SK-N-SH treated with all-trans-retinoic acid at 6 μM for 48 hours (cell line): ENCODE data around the gene GTF2F2.

Experiments
- BACH2 ChIP-seq: fragments of 250-450 bp; sonication (Bioruptor Pico); IDR thresholded peaks from 2 replicates; pipeline ENCODE4 v1.9.0; 2021; ENCODE audit warnings: mild to moderate bottlenecking, borderline replicate concordance
- CSRNP3 ChIP-seq: fragments of 250-450 bp; sonication (Bioruptor Pico); IDR thresholded peaks from 2 replicates; pipeline ENCODE4 v1.5.1; 2021; ENCODE audit warnings: mild to moderate bottlenecking, moderate library complexity
- ESRRG ChIP-seq: fragments of 250-450 bp; sonication (Bioruptor Pico); IDR thresholded peaks from 2 replicates; pipeline ENCODE4 v1.6.1; 2021; ENCODE audit warnings: mild to moderate bottlenecking
- GLIS3 ChIP-seq: fragments of 250-450 bp; sonication (Bioruptor Pico); IDR thresholded peaks from 2 replicates; pipeline ENCODE4 v1.5.0; 2020; ENCODE audit warnings: mild to moderate bottlenecking, moderate library complexity
- PPARA ChIP-seq: fragments of 250-450 bp; sonication (Bioruptor Pico); IDR thresholded peaks from 2 replicates; pipeline ENCODE4 v1.5.0; 2020; ENCODE audit warnings: mild to moderate bottlenecking, borderline replicate concordance
- RARB ChIP-seq: fragments of 250-450 bp; sonication (Bioruptor Pico); IDR thresholded peaks from 2 replicates; pipeline ENCODE4 v1.8.0; 2021; ENCODE audit warnings: mild to moderate bottlenecking, moderate library complexity
- ZC3H10 ChIP-seq: fragments of 250-450 bp; sonication (Bioruptor Pico); IDR thresholded peaks from 2 replicates; pipeline ENCODE4 v1.5.1; 2021; ENCODE audit warnings: mild to moderate bottlenecking, moderate library complexity
- ZFP3 ChIP-seq: fragments of 250-450 bp; sonication (Bioruptor Pico); IDR thresholded peaks from 2 replicates; pipeline ENCODE4 v1.5.0; 2020; ENCODE audit warnings: mild to moderate bottlenecking, moderate library complexity
- ZNF565 ChIP-seq: fragments of 450-650 bp; formaldehyde crosslinking; conservative IDR thresholded peaks from 2 replicates; pipeline ENCODE4 v1.5.0; 2020; ENCODE audit warnings: low read depth, mild to moderate bottlenecking, moderate library complexity
- TF ChIP-seq, protein P1 (sequence below): fragments of 250-450 bp; sonication (Bioruptor Pico); IDR thresholded peaks from 2 replicates; pipeline ENCODE4 v1.8.0; 2020; ENCODE audit warnings: mild to moderate bottlenecking, moderate library complexity, borderline replicate concordance

DNA sequence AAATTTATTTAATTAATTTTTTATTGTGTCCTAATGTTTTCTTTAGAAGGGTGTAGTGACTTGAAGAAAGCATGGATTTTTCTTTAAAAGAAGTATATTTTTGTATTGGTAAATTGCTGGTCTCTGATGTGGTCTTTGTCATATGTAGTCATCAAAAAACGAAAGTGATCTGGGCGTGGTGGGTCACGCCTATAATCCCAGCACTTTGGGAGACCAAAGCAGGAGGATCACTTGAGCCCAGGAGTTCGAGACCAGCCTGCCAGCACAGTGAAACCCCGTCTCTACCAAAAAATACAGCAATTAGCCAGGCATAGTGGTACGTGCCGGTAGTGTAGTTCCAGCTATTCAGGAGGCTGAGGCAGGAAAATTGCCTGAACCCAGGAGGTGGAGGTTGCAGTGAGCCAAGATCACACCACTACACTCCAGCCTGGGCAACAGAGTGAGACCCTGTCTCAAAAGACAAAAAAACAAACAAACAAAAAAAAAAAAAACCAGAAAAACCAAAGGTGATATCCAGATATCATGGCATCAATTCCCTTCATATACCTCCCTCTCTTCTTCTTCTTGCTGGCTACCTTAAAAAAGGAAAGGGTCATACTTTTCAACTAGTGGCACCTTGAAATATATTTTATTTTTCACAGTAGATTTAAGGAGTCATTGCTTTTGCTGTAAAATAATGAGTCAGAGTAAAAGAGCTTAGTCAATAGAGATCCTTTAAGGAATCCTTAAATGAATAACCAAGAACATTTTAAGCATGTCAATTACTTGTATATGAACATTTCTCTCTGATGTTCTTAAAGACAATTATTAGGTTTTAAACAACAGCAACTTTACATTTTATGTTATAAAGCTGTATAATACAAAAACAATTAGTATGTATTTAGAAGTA, 60.6 kb downstream of the GTF2F2 start:
- TF ChIP-seq GLIS3 (CRISPR knock-in tag) (no peak), PPARA (CRISPR knock-in tag) (no peak), ZC3H10 (no peak), ZNF565 (CRISPR knock-in tag) (no peak), ZFP3 (CRISPR knock-in tag) (no peak), ESRRG (CRISPR knock-in tag) (no peak), BACH2 (CRISPR knock-in tag) (no peak), RARB (no peak), CSRNP3 (CRISPR knock-in tag) (no peak)
- TF ChIP-seq, protein P1, sequence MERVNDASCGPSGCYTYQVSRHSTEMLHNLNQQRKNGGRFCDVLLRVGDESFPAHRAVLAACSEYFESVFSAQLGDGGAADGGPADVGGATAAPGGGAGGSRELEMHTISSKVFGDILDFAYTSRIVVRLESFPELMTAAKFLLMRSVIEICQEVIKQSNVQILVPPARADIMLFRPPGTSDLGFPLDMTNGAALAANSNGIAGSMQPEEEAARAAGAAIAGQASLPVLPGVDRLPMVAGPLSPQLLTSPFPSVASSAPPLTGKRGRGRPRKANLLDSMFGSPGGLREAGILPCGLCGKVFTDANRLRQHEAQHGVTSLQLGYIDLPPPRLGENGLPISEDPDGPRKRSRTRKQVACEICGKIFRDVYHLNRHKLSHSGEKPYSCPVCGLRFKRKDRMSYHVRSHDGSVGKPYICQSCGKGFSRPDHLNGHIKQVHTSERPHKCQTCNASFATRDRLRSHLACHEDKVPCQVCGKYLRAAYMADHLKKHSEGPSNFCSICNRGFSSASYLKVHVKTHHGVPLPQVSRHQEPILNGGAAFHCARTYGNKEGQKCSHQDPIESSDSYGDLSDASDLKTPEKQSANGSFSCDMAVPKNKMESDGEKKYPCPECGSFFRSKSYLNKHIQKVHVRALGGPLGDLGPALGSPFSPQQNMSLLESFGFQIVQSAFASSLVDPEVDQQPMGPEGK (CRISPR knock-in tag) = no peak
